ENCODE data around the gene EHD4.

The EHD4 gene

DNA sequence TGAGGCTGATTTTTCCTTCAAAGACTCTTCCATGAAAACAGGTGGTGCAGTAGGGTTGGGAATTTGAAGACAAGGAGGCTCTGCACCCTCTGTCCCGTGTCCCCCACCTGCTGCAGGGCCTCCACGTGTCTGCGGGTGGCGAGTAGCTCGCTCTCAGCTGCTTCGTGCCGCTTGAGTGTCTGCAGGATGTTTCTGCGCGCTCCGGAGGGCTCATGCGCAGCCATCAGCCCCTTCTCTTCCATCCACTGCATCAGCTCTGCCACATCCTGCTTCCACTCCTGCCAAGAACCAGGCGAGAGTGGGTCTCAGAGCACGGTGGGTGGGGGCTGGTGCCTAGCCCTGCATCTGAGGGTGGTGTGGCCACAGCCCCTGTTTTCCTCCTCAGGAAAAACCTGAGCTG is 96.3 kb downstream of the EHD4 start:
- no peak for DNase-seq

DNA sequence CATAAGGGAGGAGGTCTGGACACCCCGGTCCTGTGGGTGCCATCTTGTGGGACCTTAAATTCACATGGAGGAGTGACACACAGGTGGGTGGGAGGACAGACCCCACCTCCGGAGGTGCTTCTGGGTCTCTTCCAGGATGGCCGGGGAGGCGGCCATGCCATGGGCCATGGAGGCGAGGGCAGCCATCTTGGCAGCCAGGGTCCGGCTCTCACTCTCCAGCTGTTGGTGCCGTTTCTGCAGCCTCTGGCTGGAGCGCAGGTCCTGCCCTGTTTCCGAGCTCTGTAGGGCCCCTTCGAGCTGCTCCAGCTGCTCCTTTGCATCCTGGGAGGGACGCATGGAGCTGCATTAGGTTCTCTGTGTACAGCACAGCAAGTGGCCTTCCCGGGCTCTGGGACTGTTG is 97.6 kb downstream of the EHD4 start:
- no peak for DNase-seq

GRCh38 chr15:41873711-41874110 is 98.6 kb downstream of the EHD4 start:
- no peak for DNase-seq

DNA sequence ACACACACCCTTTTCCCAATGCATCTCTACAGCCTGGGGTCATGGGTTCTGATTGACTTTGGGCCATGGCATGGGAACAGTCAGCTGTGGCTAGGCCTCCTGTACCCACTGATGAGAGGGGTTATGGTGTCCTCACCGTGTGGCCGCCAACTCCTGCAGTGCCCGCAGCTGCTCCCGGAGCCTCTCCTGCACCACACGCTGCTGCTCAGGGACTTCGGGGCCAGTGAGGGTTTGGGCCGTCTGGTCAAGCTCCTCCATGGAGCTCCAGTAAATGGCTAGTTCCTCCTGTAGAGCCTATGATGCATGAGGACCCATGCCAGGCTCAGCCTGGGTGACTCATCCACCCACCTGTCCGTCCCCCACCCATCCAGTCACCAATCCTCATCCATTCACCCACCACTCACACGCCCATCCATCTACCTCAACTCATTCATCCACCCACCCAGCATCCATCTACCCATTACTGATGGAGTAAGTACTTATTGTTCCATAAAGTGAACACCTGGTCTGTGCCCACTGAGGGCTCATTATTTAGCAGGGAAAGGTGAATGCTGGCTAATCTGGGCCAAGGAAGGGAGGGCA is 100.1 kb downstream of the EHD4 start:
- DNase-seq: no peak

DNA sequence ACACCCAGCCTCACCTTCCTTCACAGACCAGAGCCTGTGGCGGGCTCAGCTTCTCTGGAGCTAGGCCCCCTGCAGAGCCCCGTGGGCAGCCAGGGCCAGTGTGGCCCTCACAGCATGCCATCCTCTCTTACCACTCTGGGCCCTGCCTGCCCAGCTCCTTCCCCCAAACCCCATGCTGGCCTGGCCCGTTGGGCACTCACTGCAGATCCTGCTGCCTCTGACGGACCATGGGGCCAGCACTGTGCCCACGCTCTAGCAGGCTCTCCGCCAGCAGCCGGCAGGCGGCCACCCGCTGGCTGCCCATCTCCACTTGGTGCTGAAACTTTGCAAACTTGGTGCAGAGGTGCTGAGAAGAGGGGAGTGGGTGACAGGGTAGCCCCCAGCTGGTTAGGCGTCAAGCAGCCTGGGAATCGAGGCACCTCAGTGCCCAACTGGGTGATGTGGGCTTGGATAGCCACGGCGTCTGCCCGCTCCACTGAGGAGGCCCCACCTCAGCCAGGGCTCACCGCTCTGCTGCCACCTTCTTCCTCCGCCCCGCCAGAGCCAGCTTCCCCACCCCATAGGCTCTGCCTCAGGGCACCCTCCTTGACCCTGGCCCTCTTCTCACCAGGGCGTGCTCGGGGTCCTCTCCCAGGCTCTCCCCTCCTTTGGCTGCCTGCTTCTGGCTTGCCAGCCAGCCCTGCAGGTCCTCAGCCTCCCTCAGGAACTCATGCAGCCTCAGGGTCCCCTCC is 101.0 kb downstream of the EHD4 start:
- DNase-seq: no peak

DNA sequence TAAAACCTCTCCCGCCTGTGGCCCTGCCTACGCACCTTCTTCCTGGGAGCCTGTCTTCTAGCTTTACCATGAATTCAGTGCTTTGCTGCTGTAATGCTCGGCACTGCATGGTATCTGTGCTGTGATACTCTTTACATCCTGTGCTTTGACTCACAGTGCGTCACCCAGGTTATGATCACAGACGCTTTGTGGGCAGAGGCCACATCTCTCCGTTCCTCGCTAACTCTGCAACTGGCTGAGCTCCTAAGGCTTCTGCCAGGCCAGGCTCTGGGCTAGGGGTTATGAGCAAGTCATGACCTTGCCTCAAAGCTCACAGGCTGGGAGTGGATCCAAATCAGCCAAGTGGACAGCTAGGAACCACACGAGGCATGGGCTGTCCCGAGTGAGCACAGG is 101.7 kb downstream of the EHD4 start:
- peak; percentile 80 for DNase-seq

DNA sequence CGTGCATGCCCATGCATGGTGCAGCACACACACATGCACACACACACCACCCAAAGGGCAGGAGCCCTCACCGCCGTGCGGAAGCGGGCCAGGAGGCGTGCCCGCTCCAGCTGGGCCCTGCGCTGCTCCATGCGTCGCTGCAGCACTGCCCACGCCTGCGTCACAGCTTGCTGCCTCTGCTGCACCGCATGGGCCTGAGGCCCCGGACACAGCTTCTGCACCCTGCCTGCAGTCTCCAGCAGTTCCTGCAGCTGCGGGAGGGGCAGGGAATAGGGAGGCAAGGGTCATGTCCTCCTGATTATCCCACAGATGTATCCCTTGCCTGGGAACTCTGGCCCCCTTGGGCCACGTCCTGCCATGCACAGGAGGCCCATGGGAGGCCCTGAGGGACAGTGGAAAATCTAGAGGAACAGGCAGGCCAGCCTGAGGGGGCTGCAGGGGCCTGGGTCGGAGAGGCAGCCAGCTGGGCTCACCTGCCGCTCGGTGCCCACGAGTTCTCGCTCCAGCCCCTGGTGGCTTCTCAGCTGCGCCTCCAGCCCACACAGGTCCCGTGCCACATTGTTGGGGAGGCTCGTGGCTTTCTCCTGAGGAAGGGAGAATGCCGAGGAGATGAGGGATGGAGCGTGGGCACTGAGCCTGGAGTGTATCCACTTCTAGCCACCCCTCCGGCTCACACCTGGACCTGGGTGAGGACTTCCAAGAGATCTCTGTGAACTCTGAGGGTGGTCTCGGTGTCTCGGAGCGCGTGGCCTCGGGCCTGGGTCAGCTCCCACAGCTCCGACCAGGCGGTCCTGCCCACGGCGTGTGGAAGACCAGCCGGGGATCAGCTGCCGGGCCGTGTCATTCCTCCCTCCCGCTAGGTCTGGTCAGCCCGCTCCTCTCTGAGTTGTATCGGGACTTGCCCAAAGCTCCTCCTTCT is 102.3 kb downstream of the EHD4 start:
- no peak for DNase-seq

- no peak for DNase-seq
These were observed 104.0 kb downstream of the EHD4 start for GRCh38 chr15:41868321-41868720.

DNA sequence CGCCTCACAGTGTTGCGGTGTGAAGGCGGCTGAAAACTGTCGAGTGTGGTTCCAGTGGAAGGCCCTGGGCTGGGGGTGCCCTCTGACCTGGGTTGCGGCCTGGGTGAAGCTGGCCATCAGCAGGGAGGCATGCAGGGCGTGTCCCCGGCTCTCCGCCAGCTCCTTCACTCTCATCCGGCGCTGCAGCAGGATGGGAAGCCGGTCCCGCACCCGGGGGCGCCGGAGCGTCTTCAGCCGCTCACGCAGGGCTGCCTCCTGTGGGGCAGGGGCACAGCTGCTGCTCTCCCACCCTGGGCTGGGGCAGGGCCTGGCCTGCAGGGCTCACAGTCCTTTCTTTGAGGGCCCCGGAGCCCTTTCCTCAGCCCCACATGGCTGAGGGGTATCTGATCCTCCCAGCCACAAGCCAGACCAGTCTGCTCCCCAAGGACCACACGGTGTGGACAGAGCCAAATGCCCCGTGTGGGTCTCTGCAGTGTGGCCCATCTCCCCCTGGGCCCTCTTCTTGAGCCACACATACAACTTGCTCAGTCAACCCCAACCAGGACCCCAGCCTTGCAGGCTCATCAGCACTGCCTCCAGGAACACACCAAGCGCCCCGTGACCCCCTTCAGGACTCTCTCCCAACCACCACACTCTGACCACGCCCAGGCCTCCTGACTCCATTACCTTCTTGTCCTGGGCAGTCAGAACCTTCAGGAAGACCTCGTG is 105.3 kb downstream of the EHD4 start:
- DNase-seq: no peak

GRCh38 chr15:41866263-41866703 is 106.1 kb downstream of the EHD4 start:
- DNase-seq: no peak

DNA sequence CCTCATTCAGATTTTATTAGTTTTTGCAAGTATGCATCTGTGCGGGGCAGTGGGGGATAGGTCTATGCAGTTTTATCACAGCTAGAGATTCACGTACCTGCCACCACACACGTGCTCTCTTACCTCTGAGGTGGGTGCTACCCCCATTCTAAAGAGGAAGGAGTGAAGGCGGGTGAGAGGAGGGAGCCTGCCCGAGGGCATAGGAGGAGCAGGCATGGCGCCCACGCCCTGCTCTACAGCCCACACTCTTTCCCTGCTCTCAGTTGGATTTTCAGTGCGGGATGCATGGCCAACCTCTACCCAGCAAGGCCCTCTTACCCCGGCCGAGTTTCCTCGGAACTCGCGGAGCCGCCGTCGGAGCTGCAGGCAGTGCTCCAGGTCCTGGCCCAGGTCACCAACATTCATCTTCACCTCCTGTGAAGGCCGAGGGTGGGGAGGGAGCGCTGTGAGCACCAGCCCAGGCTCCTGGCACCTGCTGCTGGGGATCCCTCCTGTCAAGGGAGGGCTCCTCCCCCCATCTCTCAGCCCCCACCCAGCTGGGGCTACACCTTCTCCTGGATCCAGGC is 106.8 kb downstream of the EHD4 start:
- no peak for DNase-seq

DNA sequence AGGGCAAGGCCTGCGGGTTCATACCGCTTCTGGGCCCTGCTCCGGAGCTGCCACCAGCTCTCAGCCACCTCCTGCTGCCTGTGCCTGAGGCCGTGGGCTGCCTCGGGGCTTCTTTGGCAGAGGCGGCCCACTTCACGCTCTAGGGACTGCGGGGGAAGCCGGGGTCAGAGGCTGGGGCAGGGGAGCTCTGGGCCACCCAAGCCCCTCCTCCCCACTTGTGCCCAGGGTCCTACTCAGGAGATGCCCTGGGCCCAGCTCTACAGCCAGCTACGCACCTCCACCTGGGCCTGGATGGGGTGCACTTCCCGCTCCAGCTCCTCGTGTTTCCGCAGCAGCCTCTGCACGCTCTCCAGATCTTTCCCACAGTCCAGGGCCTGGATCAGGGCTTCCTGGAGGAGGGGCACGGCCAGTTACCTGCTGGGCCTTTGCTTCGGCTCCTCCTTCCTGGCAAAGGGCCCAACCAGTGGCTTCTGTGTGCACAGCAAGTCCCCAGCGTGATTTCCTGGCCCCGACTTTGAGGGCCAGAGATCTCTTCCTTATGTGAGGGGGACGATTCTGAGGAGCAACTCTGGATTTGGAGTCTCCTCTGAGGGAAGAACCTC is 109.7 kb downstream of the EHD4 start:
- no peak for DNase-seq

GRCh38 chr15:41861736-41862356 is 110.5 kb downstream of the EHD4 start:
- no peak for DNase-seq

DNA sequence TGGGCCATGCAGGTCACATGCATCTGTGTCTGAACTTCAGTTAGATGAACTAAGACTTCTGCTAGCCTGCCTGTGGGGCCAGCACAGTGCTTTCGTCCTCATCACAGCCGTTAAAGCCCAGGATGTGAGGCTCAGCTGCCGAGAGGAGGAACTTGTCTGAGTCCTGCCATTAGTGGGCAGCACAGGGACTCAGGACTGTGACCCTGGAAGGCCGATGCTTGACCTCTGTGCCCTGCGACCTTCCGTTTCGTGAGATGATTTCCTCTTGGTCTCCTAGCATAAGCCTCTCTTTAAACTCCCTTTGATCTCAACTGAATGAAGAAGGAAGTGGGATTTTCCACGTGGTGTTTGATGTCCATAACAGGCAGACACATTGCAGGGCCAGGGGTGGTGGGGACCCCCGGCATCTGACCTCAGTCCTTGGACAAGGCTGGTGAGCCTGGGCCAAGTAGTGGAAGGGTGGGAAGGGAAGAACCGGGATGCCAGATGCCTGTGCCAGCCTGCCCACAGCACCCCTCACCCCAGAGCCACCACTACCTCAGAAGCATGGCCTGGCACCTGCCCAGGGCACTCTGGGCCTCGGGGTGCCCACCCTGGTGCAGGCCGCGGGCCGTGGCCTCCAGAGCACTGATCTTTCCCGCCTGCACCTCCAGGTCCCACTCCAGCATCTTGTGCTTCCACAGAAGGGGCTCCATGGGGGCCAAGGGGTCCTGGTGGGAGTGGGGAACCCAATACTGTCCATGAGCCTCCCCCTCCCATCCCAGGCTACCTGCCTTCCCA is 112.1 kb downstream of the EHD4 start:
- no peak for DNase-seq

- no peak for DNase-seq
These were observed 113.6 kb downstream of the EHD4 start for GRCh38 chr15:41858756-41859155.

DNA sequence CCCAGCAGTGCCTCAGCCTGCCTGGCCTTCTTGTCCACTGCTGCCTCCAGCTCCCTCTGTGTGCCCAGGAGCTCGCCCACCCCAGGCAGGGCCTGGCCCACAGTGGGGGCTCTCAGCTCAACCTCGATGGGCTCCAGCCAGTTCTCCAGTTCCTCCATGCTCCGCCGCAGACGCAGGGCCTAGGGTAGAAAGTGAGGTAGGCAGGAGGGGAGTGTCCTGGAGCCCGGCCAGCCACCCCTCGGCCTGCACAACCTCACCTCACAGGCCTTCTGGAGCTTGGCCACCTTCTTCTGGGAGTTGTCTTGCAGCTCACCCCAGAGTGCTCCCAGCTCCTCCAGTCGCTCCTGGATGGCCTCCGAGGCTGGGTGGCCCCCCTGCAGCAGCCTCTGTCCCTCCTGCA is 115.0 kb downstream of the EHD4 start:
- no peak for DNase-seq

GRCh38 chr15:41856716-41857115 is 115.6 kb downstream of the EHD4 start:
- no peak for DNase-seq

GRCh38 chr15:41856262-41856661 is 116.1 kb downstream of the EHD4 start:
- no peak for DNase-seq

GRCh38 chr15:41855261-41855961 is 116.9 kb downstream of the EHD4 start:
- no peak for DNase-seq

DNA sequence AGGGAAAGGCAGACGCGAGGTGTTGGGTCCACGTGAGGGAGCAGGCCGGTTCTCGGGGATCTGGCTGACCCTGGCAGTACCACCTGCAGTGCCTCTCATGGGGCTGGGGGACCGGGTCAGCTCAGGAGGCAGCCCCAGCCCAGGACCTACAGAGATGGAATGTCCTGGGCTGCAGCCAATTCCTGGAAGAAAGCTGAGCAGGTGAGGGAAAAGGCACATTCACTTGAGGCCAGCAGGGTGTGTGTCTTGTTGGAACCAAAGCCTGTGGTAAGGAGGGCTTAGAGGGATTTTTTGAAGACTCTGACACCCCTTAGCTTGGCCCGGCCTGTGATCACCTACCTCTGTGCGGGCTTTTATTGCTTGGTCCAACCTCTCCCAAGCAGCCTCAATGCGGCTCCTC is 117.9 kb downstream of the EHD4 start:
- no peak for DNase-seq
